Activated CD8-positive, alpha-beta memory T cell treated with anti-CD3 and anti-CD28 coated beads for 4 hours (primary cell): ENCODE measurements around the gene TRIM7.
A peak's percentile ranks its signal among the peaks of the same experiment; 100 is the strongest.
"Not testable (repeated sequence)": the region's sequence is repeated elsewhere in the genome, so short reads cannot be mapped to it uniquely, and the experiment has no call there.

Source experiments
- DNase-seq, 2 donors: peaks; one replicate each; pipeline ENCODE4 v3.0.0-alpha.2; 2020; ENCODE audit warnings: low read depth in 2 of 2

The TRIM7 gene

GRCh38 chr5:181212934-181213333, 7.9 kb upstream of the TRIM7 start:
- DNase-seq: no peak

- no peak for DNase-seq
Measured at GRCh38 chr5:181212080-181212479, 7.1 kb upstream of the TRIM7 start.

- DNase-seq: no peak
Measured at GRCh38 chr5:181211208-181211607, 6.2 kb upstream of the TRIM7 start.

GRCh38 chr5:181210698-181211097, 5.7 kb upstream of the TRIM7 start:
- not testable (repeated sequence) for DNase-seq

- not testable (repeated sequence) for DNase-seq
Measured at GRCh38 chr5:181210148-181210547, 5.2 kb upstream of the TRIM7 start.

GRCh38 chr5:181209006-181209405, 4.0 kb upstream of the TRIM7 start:
- not testable (repeated sequence) for DNase-seq

GRCh38 chr5:181207960-181208253, 2.9 kb upstream of the TRIM7 start:
- no peak for DNase-seq

- peak; percentile 70 to 71 for DNase-seq
Measured at GRCh38 chr5:181207214-181207959, 2.4 kb upstream of the TRIM7 start.

GRCh38 chr5:181205761-181206649, 1.0 kb upstream of the TRIM7 start:
- DNase-seq: no peak

- DNase-seq: no peak
Measured at GRCh38 chr5:181204113-181204825, 727 bp downstream of the TRIM7 start.

- DNase-seq: no peak
Measured at GRCh38 chr5:181203777-181204112, 1.3 kb downstream of the TRIM7 start.

- no peak for DNase-seq
Measured at GRCh38 chr5:181203093-181203711, 1.8 kb downstream of the TRIM7 start.

- no peak for DNase-seq
Measured at GRCh38 chr5:181200816-181201215, 4.2 kb downstream of the TRIM7 start.

GRCh38 chr5:181199881-181200638, 4.9 kb downstream of the TRIM7 start:
- DNase-seq: no peak

GRCh38 chr5:181198905-181199519, 6.0 kb downstream of the TRIM7 start:
- no peak for DNase-seq

- no peak for DNase-seq
Measured at GRCh38 chr5:181198106-181198685, 6.8 kb downstream of the TRIM7 start.

- DNase-seq: no peak
Measured at GRCh38 chr5:181197326-181197951, 7.6 kb downstream of the TRIM7 start.

GRCh38 chr5:181195249-181195761, 9.7 kb downstream of the TRIM7 start:
- DNase-seq: no peak

- no peak for DNase-seq
Measured at GRCh38 chr5:181194489-181195248, 10.3 kb downstream of the TRIM7 start.
